K562 (cell line): ENCODE data around the gene CS. TPM values are rescaled to one million over a fixed set of nuclear protein-coding genes. Genes with fewer than 3 reads are reported as not detected.

ENCODE experiments used
- BHLHE40 ChIP-seq: IDR thresholded peaks from 2 replicates; pipeline ENCODE4 v1.6.1; 2011; ENCODE audit warnings: low read length, improper control_type of control experiment
- CTBP1 ChIP-seq: fragments of 450-650 bp; IDR thresholded peaks from 2 replicates; pipeline ENCODE4 v1.6.1; 2016; ENCODE audit warnings: borderline replicate concordance
- EGR1 ChIP-seq: fragments of 450-650 bp; conservative IDR thresholded peaks from 2 replicates; pipeline ENCODE4 v1.6.1; 2017; ENCODE audit warnings: mild to moderate bottlenecking
- ERF ChIP-seq: fragments of 450-650 bp; formaldehyde crosslinking; IDR thresholded peaks from 2 replicates; pipeline ENCODE4 v1.4.0; 2020; ENCODE audit warnings: mild to moderate bottlenecking, mixed read lengths
- ESRRA ChIP-seq: fragments of 450-650 bp; IDR thresholded peaks from 2 replicates; pipeline ENCODE4 v1.6.1; 2014; ENCODE audit warnings: low read depth, mild to moderate bottlenecking, moderate library complexity, borderline replicate concordance
- LEF1 ChIP-seq: fragments of 450-650 bp; IDR thresholded peaks from 2 replicates; pipeline ENCODE4 v1.6.1; 2016; ENCODE audit warnings: mild to moderate bottlenecking
- MGA ChIP-seq: fragments of 450-650 bp; IDR thresholded peaks from 2 replicates; pipeline ENCODE4 v1.6.1; 2016; ENCODE audit warnings: mild to moderate bottlenecking, moderate library complexity
- YY1 ChIP-seq, 3 experiments: IDR thresholded peaks; 2 replicates each; pipeline ENCODE4 v1.6.1; 2011; ENCODE audit warnings: low read length in 2 of 3, mild to moderate bottlenecking in 2 of 3, moderate library complexity in 2 of 3, borderline replicate concordance in 1 of 3, control low read depth in 1 of 3, low read depth in 1 of 3; ENCODE audit not compliant: insufficient read depth in 3 of 3, insufficient replicate concordance in 2 of 3, control insufficient read depth in 1 of 3, insufficient read length in 1 of 3; ENCODE audit errors: extremely low read depth in 1 of 3
- ZBTB8A ChIP-seq: fragments of 450-650 bp; IDR thresholded peaks from 2 replicates; pipeline ENCODE4 v1.6.1; 2018; ENCODE audit warnings: mild to moderate bottlenecking, moderate library complexity; ENCODE audit not compliant: partially characterized antibody
- polyA plus RNA-seq, 8 experiments: library from polyadenylated mRNA; depleted of rRNA in 4 of 8; stranded (reverse) in 5 of 8; unstranded in 3 of 8; fragments of >200 nt; fragmentation: Nextera tagmentation in 2 of 8; fragmentation: Illumina TruSeq in 1 of 8; extraction: Ambion mirVana in 2 of 8; extraction: Trizol in 1 of 8; gene quantifications; 2 replicates each; pipeline versions ENCODE4 v1.2.1 to v1.2.3, GENCODE V29; 2011 to 2014; ENCODE audit warnings: inconsistent platforms in 1 of 8, missing spikeins in 1 of 8
- total RNA-seq, 7 experiments: library from RNA; depleted of rRNA in 6 of 7; stranded (reverse); fragments of >200 nt in 6 of 7; fragmentation: Illumina TruSeq in 2 of 7; extraction: Trizol in 2 of 7; gene quantifications; 2 replicates each; pipeline versions ENCODE4 v1.2.1 to v1.2.3, GENCODE V29; 2011 to 2021; ENCODE audit warnings: low replicate concordance in 1 of 7
- TF ChIP-seq, protein P1 (sequence below): sonication (generic); formaldehyde crosslinking; IDR thresholded peaks from 2 replicates; pipeline ENCODE4 v1.8.0; 2022; ENCODE audit warnings: mild to moderate bottlenecking, missing genetic modification reagents, borderline replicate concordance
- TF ChIP-seq, protein P2 (sequence below): sonication (generic); formaldehyde crosslinking; IDR thresholded peaks from 2 replicates; pipeline ENCODE4 v1.5.0; 2020; ENCODE audit warnings: missing genetic modification reagents

CS gene
- total and polyA plus RNA-seq, 9 of the 15 experiments (the other 6 are each of a cell fraction or from before 2014, with no cell fraction given), result 99.9 to 390 (median 149) TPM

DNA sequence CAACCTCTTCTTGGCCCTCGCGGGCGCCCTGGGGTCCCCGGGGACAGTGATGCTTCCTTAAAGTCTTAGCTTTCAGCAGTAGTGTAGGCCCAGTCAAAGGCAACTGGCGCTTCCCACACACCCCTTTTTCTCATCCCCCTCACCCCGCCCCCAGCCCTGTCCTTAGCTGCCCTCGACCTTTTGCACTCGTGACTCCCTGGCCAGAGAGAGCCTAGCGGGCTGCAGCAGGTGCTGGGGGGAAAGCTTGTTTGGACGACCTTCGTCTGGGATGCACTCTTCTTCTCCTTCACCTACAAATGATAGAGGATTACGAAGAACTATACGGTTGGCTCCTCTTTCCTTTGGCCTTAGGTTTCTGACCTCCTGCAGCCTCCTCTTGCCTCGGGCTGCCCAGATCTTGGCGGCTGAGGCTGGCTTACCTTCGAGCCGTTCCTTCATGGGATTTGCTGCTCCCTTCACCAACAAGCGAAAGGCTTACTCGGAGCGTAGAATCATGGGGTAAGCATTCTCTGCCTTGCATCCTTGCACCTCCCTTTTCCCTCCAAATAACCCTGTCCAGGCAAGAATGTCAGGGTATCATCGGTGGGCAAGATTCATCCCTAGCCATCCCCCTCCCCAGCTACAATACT lies 32.6 kb downstream of the CS start (continued):
- TF ChIP-seq CTBP1 (no peak), EGR1 (peak; percentile 62), YY1 (IDR thresholded peaks at IDR 0.05; ENCODE audit: borderline replicate concordance in 1 of 3, control insufficient read depth in 1 of 3, extremely low read depth in 1 of 3, insufficient read depth in 3 of 3, insufficient read length in 1 of 3, insufficient replicate concordance in 2 of 3, low read depth in 1 of 3, low read length in 2 of 3) (no peak), BHLHE40 (0 out of 2 replicates have a peak, but pooled peaks have one; percentile 14), LEF1 (no peak), ERF (no peak), ESRRA (peak; percentile 83), MGA (peak; percentile 25), ZBTB8A (no peak)
- TF ChIP-seq, protein P1, sequence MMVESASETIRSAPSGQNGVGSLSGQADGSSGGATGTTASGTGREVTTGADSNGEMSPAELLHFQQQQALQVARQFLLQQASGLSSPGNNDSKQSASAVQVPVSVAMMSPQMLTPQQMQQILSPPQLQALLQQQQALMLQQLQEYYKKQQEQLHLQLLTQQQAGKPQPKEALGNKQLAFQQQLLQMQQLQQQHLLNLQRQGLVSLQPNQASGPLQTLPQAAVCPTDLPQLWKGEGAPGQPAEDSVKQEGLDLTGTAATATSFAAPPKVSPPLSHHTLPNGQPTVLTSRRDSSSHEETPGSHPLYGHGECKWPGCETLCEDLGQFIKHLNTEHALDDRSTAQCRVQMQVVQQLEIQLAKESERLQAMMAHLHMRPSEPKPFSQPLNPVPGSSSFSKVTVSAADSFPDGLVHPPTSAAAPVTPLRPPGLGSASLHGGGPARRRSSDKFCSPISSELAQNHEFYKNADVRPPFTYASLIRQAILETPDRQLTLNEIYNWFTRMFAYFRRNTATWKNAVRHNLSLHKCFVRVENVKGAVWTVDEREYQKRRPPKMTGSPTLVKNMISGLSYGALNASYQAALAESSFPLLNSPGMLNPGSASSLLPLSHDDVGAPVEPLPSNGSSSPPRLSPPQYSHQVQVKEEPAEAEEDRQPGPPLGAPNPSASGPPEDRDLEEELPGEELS (CRISPR knock-in tag), result no peak
- TF ChIP-seq, protein P2, sequence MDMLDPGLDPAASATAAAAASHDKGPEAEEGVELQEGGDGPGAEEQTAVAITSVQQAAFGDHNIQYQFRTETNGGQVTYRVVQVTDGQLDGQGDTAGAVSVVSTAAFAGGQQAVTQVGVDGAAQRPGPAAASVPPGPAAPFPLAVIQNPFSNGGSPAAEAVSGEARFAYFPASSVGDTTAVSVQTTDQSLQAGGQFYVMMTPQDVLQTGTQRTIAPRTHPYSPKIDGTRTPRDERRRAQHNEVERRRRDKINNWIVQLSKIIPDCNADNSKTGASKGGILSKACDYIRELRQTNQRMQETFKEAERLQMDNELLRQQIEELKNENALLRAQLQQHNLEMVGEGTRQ (CRISPR knock-in tag), result peak; percentile 30; the same call in 1 of the 2 replicates
